Adrenal gland (tissue), 12 donors: ENCODE data around the gene AQP5. TPM values are rescaled to one million over a fixed set of nuclear protein-coding genes. Genes with fewer than 3 reads are reported as not detected.

Experiments
- DNase-seq, 7 donors: peaks; one replicate each; pipeline ENCODE4 v3.0.0-alpha.2; 2019 to 2020
- H3K27ac ChIP-seq, 5 donors: fragments of 200-600 bp; sonication (generic) in 4 of 5; 1 replicate in 3 of 5; 2 replicates in 2 of 5; pipeline versions ENCODE4 v1.5.1 to v1.8.0; 2016 to 2020; ENCODE audit warnings: mild to moderate bottlenecking in 1 of 5
- H3K27me3 ChIP-seq: fragments of 200-600 bp; 2 replicates; pipeline ENCODE4 v1.8.0; 2021
- H3K36me3 ChIP-seq, 2 donors: fragments of 200-600 bp; replicated peaks in 1 of 2; 1 replicate in 1 of 2; 2 replicates in 1 of 2; pipeline versions ENCODE4 v1.5.1 to v1.8.0; 2018 to 2022
- H3K4me1 ChIP-seq, 2 donors: fragments of 200-600 bp; replicated peaks in 1 of 2; 1 replicate in 1 of 2; 2 replicates in 1 of 2; pipeline versions ENCODE4 v1.5.1 to v1.8.0; 2018 to 2021
- H3K4me3 ChIP-seq, 4 donors: fragments of 200-600 bp; sonication (generic) in 3 of 4; one replicate each; pipeline ENCODE4 v1.5.1; 2016 to 2018
- H3K9me3 ChIP-seq, 3 donors: fragments of 200-600 bp; sonication (generic) in 1 of 3; replicated peaks in 1 of 3; 1 replicate in 2 of 3; 2 replicates in 1 of 3; pipeline versions ENCODE4 v1.5.1 to v1.8.0; 2016 to 2021
- CTCF ChIP-seq, 6 experiments: fragments of 450-650 bp in 4 of 6; fragments of 200-600 bp in 2 of 6; sonication (generic) in 1 of 6; IDR thresholded peaks; 1 replicate in 5 of 6; 2 replicates in 1 of 6; pipeline versions ENCODE4 v1.5.1 to v1.8.0; 2016 to 2021; ENCODE audit warnings: antibody characterized with exemption in 6 of 6, mild to moderate bottlenecking in 2 of 6, moderate library complexity in 1 of 6
- POLR2A ChIP-seq, 2 donors: fragments of 450-650 bp; IDR thresholded peaks; one replicate each; pipeline ENCODE4 v1.6.1; 2017; ENCODE audit warnings: antibody characterized with exemption in 2 of 2, mild to moderate bottlenecking in 2 of 2, moderate library complexity in 1 of 2
- WGBS, 4 donors: extraction: QIAGEN DNeasy Blood & Tissue Kit in 2 of 4; methylation state at CpG; one replicate each; pipeline versions ENCODE4 v1.1.5 to v1.1.7; 2013 to 2017; 5-methylcytosine and 5-hydroxymethylcytosine counted together
- intact Hi-C, 2 donors: fragments of 100-400 bp; cut with DNase I; formaldehyde crosslinking; loops; one replicate each; pipeline versions ENCODE4 v1.14.1 to v1.15.0; 2022 to 2023
- polyA plus RNA-seq, 3 donors: library from polyadenylated mRNA; stranded (reverse); fragments of 200-250 nt in 2 of 3; fragments of 350-450 nt in 1 of 3; fragmentation: Illumina TruSeq in 1 of 3; extraction: RNeasy Lipid Tissue Mini Kit (QIAGEN cat#74804) in 1 of 3; gene quantifications; one replicate each; pipeline ENCODE4 v1.2.3, GENCODE V29; 2013 to 2014
- total RNA-seq, 9 donors: library from RNA; depleted of rRNA in 4 of 9; stranded (reverse); fragments of >200 nt in 4 of 9; fragments of 120-200 nt in 1 of 9; fragmentation: NEBNext Ultra II Directional in 1 of 9; extraction: Animal tissue kit (Norgen Biotek cat#: 25700) in 1 of 9; gene quantifications; one replicate each; pipeline versions ENCODE4 v1.1.0 to v1.2.4, GENCODE V29; 2013 to 2023
- donor health status: healthy with polysubstance abuse.
- donor health status: Bipolar disorder and iron deficiency.
- donor health status: DM: yes; HTN: yes; CAD: no.
- donor health status: DM: no; HTN: no; CAD: no.
- donor health status: DM: no; HTN: no; CAD: no.
- donor health status: DM: yes; HTN: yes; CAD: no.

The AQP5 gene
- total and polyA plus RNA-seq, 12 donors = 0.22 to 2.6 (median 0.84) TPM; not detected in 1

GRCh38 chr12:49978125-49978524, 16.5 kb downstream of the AQP5 start:
- no peak overlapping the region for H3K4me3 ChIP-seq
- H3K36me3 ChIP-seq = no peaks in the 10 kb centered on the region

GRCh38 chr12:49979016-49979586, 17.4 kb downstream of the AQP5 start:
- DNase-seq = peak in 1 of 7 donors; percentile 85
- intact Hi-C loops = no loop called here
- H3K4me3 ChIP-seq = no peak overlapping the region
- H3K9me3 ChIP-seq = no peaks in the 10 kb centered on the region
- 67 to 93% (median 84%) methylated on average over 10 of the region's 10 CpGs for WGBS, 4 donors
- TF ChIP-seq POLR2A (IDR thresholded peaks at IDR 0.05) (no peak), CTCF (IDR thresholded peaks at IDR 0.05) (no peak)
- H3K36me3 ChIP-seq = no peaks in the 10 kb centered on the region
- H3K4me1 ChIP-seq = peaks cover 0 to 5% of the 10 kb centered on the region in 2 donors
- peak overlapping the region in 1 of 5 donors; percentile 17 for H3K27ac ChIP-seq
- H3K27me3 ChIP-seq = no peaks in the 10 kb centered on the region

More at GRCh38 chr12:49978125-49978524, 16.5 kb downstream of the AQP5 start:
- TF ChIP-seq CTCF (IDR thresholded peaks at IDR 0.05) (no peak), POLR2A (IDR thresholded peaks at IDR 0.05) (no peak)
- DNase-seq = no peak
- H3K27ac ChIP-seq = peak overlapping the region in 1 of 5 donors; percentile 26
- WGBS, 4 donors = 76 to 83% (median 80%) methylated on average over 4 of the region's 4 CpGs
- H3K27me3 ChIP-seq = no peaks in the 10 kb centered on the region
- peaks cover 0 to 5% of the 10 kb centered on the region in 2 donors for H3K4me1 ChIP-seq
- intact Hi-C loops = no loop called here
- no peaks in the 10 kb centered on the region for H3K9me3 ChIP-seq

GRCh38 chr12:49979791-49980190, 18.1 kb downstream of the AQP5 start:
- intact Hi-C loops = no loop called here
- H3K9me3 ChIP-seq = no peaks in the 10 kb centered on the region

More at GRCh38 chr12:49979791-49980190, 18.1 kb downstream of the AQP5 start:
- WGBS, 4 donors = 73 to 90% (median 83%) methylated on average over 3 of the region's 3 CpGs
- TF ChIP-seq POLR2A (IDR thresholded peaks at IDR 0.05) (no peak), CTCF (IDR thresholded peaks at IDR 0.05) (no peak)
- peaks cover 0 to 5% of the 10 kb centered on the region in 2 donors for H3K4me1 ChIP-seq
- H3K27me3 ChIP-seq = no peaks in the 10 kb centered on the region
- no peaks in the 10 kb centered on the region for H3K36me3 ChIP-seq
- no peak overlapping the region for H3K4me3 ChIP-seq
- DNase-seq = peak in 1 of 7 donors; percentile 25
- H3K27ac ChIP-seq = peak overlapping the region in 1 of 5 donors; percentile 17
